ENCODE data around the gene ME2.
A peak's percentile ranks its signal among the peaks of the same experiment; 100 is the strongest.
"Not testable (repeated sequence)": the region's sequence is repeated elsewhere in the genome, so short reads cannot be mapped to it uniquely, and the experiment has no call there.

Gene ME2

GRCh38 chr18:50861617-50862016 is 17.3 kb upstream of the ME2 start:
- DNase-seq, result no peak

- DNase-seq, result peak in 2 of 56 donors; percentile 1 to 8
Measured at GRCh38 chr18:50862401-50862800, 16.5 kb upstream of the ME2 start.

- DNase-seq, result no peak
Measured at GRCh38 chr18:50863840-50864375, 15.0 kb upstream of the ME2 start.

GRCh38 chr18:50866765-50867164 is 12.2 kb upstream of the ME2 start:
- no peak for DNase-seq

GRCh38 chr18:50869150-50869549 is 9.8 kb upstream of the ME2 start:
- no peak for DNase-seq

- DNase-seq, result no peak
Measured at GRCh38 chr18:50870138-50870845, 8.6 kb upstream of the ME2 start.

- no peak for DNase-seq
Measured at GRCh38 chr18:50871846-50872245, 7.1 kb upstream of the ME2 start.

GRCh38 chr18:50875966-50876536 is 2.9 kb upstream of the ME2 start:
- DNase-seq, result no peak

GRCh38 chr18:50877545-50878265 is 1.2 kb upstream of the ME2 start:
- DNase-seq, result no peak

- peak in 36 of 56 donors; percentile 7 to 84 (median 55) for DNase-seq
Measured at GRCh38 chr18:50879302-50880118, 592 bp downstream of the ME2 start.

GRCh38 chr18:50880119-50880465 is 1.2 kb downstream of the ME2 start:
- no peak for DNase-seq

GRCh38 chr18:50880944-50881343 is 2.0 kb downstream of the ME2 start:
- not testable (repeated sequence) for DNase-seq

GRCh38 chr18:50886929-50887328 is 8.0 kb downstream of the ME2 start:
- no peak for DNase-seq

GRCh38 chr18:50895350-50896045 is 16.6 kb downstream of the ME2 start:
- DNase-seq, result no peak

GRCh38 chr18:50896093-50896492 is 17.2 kb downstream of the ME2 start:
- no peak for DNase-seq

- DNase-seq, result no peak
Measured at GRCh38 chr18:50898919-50899318, 20.0 kb downstream of the ME2 start.

- no peak for DNase-seq
Measured at GRCh38 chr18:50902797-50903196, 23.9 kb downstream of the ME2 start.

- no peak for DNase-seq
Measured at GRCh38 chr18:50906843-50907242, 27.9 kb downstream of the ME2 start.

GRCh38 chr18:50909261-50909660 is 30.3 kb downstream of the ME2 start:
- no peak for DNase-seq

- no peak for DNase-seq
Measured at GRCh38 chr18:50911006-50911405, 32.1 kb downstream of the ME2 start.

GRCh38 chr18:50917021-50917420 is 38.1 kb downstream of the ME2 start:
- no peak for DNase-seq

Data from amygdala (tissue), 56 donors.